Esophagus squamous epithelium (tissue), 5 donors: ENCODE results near the gene TACR2. TPM values are rescaled to one million over a fixed set of nuclear protein-coding genes. Genes with fewer than 3 reads are reported as not detected.

Experiments used
- DNase-seq: peaks from one replicate; lab custom pipeline; 2025; lab: John Stamatoyannopoulos, UW
- H3K27ac ChIP-seq, 4 donors: fragments of 200-600 bp; sonication (generic); one replicate each; pipeline ENCODE4 v1.5.1; 2016 to 2019; ENCODE audit warnings: mild to moderate bottlenecking in 1 of 4
- H3K27me3 ChIP-seq, 4 donors: fragments of 200-600 bp; sonication (generic); 1 replicate in 3 of 4; 2 replicates in 1 of 4; pipeline versions ENCODE4 v1.5.1 to v1.6.0; 2017 to 2021; ENCODE audit warnings: antibody characterized with exemption in 1 of 4
- H3K36me3 ChIP-seq, 3 donors: fragments of 200-600 bp; sonication (generic); one replicate each; pipeline ENCODE4 v1.5.1; 2016 to 2019
- H3K4me1 ChIP-seq, 3 donors: fragments of 200-600 bp; sonication (generic); one replicate each; pipeline ENCODE4 v1.5.1; 2017 to 2019
- H3K4me3 ChIP-seq, 4 donors: fragments of 200-600 bp; sonication (generic); 1 replicate in 3 of 4; 2 replicates in 1 of 4; pipeline ENCODE4 v1.5.1; 2016 to 2019; ENCODE audit warnings: mild to moderate bottlenecking in 2 of 4, moderate library complexity in 1 of 4
- H3K9me3 ChIP-seq, 3 donors: fragments of 200-600 bp; sonication (generic); one replicate each; pipeline ENCODE4 v1.5.1; 2016 to 2019
- POLR2A ChIP-seq, 4 donors: fragments of 450-650 bp; IDR thresholded peaks; one replicate each; pipeline ENCODE4 v1.6.1; 2017; ENCODE audit warnings: antibody characterized with exemption in 4 of 4, mild to moderate bottlenecking in 4 of 4, moderate library complexity in 3 of 4
- WGBS, 2 donors: methylation state at CpG; one replicate each; pipeline ENCODE4 v1.1.5; 2018; 5-methylcytosine and 5-hydroxymethylcytosine counted together
- intact Hi-C: fragments of 100-400 bp; cut with DNase I; formaldehyde crosslinking; loops from one replicate; pipeline ENCODE4 v1.15.0; 2022
- total RNA-seq, 4 donors: library from RNA; depleted of rRNA; stranded (reverse); fragments of >200 nt; gene quantifications; one replicate each; pipeline ENCODE4 v1.1.0, GENCODE V29; 2016
- TF ChIP-seq, protein P1 (sequence below), 6 experiments: fragments of 450-650 bp in 4 of 6; fragments of 200-600 bp in 2 of 6; sonication (generic) in 2 of 6; IDR thresholded peaks; one replicate each; pipeline ENCODE4 v1.5.1; 2016 to 2019; ENCODE audit warnings: antibody characterized with exemption in 6 of 6, mild to moderate bottlenecking in 4 of 6, moderate library complexity in 4 of 6
- donor health status: DM: yes; HTN: yes; CAD: no.

The TACR2 gene
- total RNA-seq: 10 to 100 TPM in 1 of 4 donors, 1 to 10 TPM in 2, under 1 TPM in 1; 0.72 to 24.0 (median 4.4) TPM

GRCh38 chr10:69416695-69417094 lies at the start of gene TACR2:
Gene TACR2 (minus strand): TSS chr10:69416918. CDS start chr10:69416323, 595 bp downstream.
- peaks cover 0 to 25% (median 0%) of the 10 kb centered on the region in 3 donors for H3K4me1 ChIP-seq

GRCh38 chr10:69466158-69466490 lies 49.4 kb upstream of the TACR2 start:
- Histone ChIP-seq H3K36me3 (no peaks in the 10 kb centered on the region), H3K9me3 (no peaks in the 10 kb centered on the region), H3K27me3 (no peaks in the 10 kb centered on the region), H3K4me3 (no peak overlapping the region), H3K4me1 (peaks cover 17 to 76% (median 36%) of the 10 kb centered on the region in 3 donors), H3K27ac (peak overlapping the region in 3 of 4 donors; percentile 71 to 75 (median 72))
- WGBS, 2 donors: 64 to 86% methylated on average over 1 to 2 of the region's 5 CpGs
- TF ChIP-seq, protein P1, sequence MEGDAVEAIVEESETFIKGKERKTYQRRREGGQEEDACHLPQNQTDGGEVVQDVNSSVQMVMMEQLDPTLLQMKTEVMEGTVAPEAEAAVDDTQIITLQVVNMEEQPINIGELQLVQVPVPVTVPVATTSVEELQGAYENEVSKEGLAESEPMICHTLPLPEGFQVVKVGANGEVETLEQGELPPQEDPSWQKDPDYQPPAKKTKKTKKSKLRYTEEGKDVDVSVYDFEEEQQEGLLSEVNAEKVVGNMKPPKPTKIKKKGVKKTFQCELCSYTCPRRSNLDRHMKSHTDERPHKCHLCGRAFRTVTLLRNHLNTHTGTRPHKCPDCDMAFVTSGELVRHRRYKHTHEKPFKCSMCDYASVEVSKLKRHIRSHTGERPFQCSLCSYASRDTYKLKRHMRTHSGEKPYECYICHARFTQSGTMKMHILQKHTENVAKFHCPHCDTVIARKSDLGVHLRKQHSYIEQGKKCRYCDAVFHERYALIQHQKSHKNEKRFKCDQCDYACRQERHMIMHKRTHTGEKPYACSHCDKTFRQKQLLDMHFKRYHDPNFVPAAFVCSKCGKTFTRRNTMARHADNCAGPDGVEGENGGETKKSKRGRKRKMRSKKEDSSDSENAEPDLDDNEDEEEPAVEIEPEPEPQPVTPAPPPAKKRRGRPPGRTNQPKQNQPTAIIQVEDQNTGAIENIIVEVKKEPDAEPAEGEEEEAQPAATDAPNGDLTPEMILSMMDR (IDR thresholded peaks at IDR 0.05): no peak
- TF ChIP-seq POLR2A (IDR thresholded peaks at IDR 0.05): no peak
- intact Hi-C loops: no loop called here
- DNase-seq: no peak

More at GRCh38 chr10:69416695-69417094, at the start of gene TACR2:
- peak within 1 kb of the TSS; percentile 33 to 94 (median 69) for H3K27ac ChIP-seq
- intact Hi-C loops: loop anchor here (5.0 to 10.0 kb wide), 2 partner anchors 81 to 218 kb away; partner anchors contain the start of gene FAM241B
- no peaks in the 10 kb centered on the region for H3K27me3 ChIP-seq
- 49 to 51% methylated on average over 2 to 4 of the region's 10 CpGs for WGBS, 2 donors
- no peaks in the 10 kb centered on the region for H3K36me3 ChIP-seq
- H3K9me3 ChIP-seq: no peaks in the 10 kb centered on the region
- TF ChIP-seq, protein P1 (IDR thresholded peaks at IDR 0.05): no peak
- TF ChIP-seq POLR2A (IDR thresholded peaks at IDR 0.05): peak in 2 of 4 donors; percentile 23 to 24
- peak within 1 kb of the TSS in 3 of 4 donors; percentile 23 to 58 (median 34) for H3K4me3 ChIP-seq
- DNase-seq: no peak

GRCh38 chr10:69465457-69466157 lies 48.9 kb upstream of the TACR2 start:
- peaks cover 21 to 81% (median 40%) of the 10 kb centered on the region in 3 donors for H3K4me1 ChIP-seq
- no peaks in the 10 kb centered on the region for H3K36me3 ChIP-seq
- H3K27ac ChIP-seq: peak overlapping the region; percentile 3 to 75 (median 72)
- H3K9me3 ChIP-seq: no peaks in the 10 kb centered on the region
- no peak for TF ChIP-seq POLR2A (IDR thresholded peaks at IDR 0.05)
- TF ChIP-seq, protein P1 (IDR thresholded peaks at IDR 0.05): no peak
- DNase-seq: no peak
- 38 to 69% methylated on average over 3 to 5 of the region's 9 CpGs for WGBS, 2 donors
- no peaks in the 10 kb centered on the region for H3K27me3 ChIP-seq
- intact Hi-C loops: no loop called here
- H3K4me3 ChIP-seq: no peak overlapping the region

DNA sequence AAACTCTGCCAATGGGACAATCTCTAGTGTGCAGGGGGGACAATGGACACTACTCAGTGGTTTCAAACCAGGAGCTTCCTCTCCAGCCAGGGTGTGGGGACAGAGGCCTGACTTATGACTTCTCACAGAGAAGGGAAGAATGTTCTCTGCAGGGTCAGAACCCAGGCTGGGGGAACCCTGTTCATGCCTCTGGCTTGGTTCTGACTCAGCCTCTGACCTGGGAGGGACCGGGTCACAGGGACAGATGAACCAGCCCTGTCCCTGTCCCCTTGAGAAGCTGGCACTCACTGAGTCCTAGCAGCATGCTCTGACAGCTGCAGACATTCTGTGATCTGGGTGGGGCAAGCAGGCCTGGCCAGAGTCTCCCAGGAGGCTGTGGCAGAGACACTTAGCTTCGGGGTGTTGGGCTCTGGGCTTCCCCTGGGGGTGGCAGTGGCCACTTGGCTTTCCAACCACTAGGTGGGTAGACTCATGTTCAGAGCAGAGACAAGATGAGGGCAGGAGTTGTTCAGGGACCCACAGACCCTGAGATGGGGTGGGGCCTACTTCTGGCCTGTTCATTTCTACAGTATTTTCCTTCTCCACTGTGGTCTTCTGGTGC lies 48.2 kb upstream of the TACR2 start:
- Histone ChIP-seq H3K27ac (peak overlapping the region; percentile 3 to 75 (median 72)), H3K9me3 (no peaks in the 10 kb centered on the region), H3K27me3 (no peaks in the 10 kb centered on the region), H3K36me3 (no peaks in the 10 kb centered on the region), H3K4me1 (peaks cover 21 to 88% (median 45%) of the 10 kb centered on the region in 3 donors), H3K4me3 (no peak overlapping the region)
- WGBS, 2 donors: 38% methylated on average over 2 of the region's 2 CpGs; no CpG with 5 or more reads in 1 of the 2 donors
- no peak for TF ChIP-seq POLR2A (IDR thresholded peaks at IDR 0.05)
- TF ChIP-seq, protein P1 (IDR thresholded peaks at IDR 0.05): no peak
- intact Hi-C loops: no loop called here
- no peak for DNase-seq

DNA sequence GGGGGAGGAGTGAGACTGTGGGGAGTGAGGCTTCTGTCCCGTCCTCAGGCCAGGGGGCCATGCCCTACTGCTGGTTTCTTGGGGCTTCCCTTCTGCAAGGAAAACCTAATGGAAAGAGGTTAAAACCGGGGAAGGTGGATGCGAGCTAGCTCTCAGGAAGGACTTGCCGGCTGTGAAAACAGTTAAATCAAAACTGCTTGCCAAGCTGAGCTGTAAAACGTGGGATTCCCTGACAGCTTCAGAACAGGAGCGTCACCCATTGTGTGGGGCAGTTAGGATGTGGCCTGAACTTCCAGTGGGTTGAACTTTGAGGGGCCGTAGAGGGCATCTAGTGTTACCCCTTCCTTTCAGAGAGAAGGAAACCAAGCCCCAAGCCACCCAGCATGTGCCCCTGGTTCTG lies 47.7 kb upstream of the TACR2 start:
- 48 to 60% methylated on average over 4 to 7 of the region's 7 CpGs for WGBS, 2 donors
- H3K4me3 ChIP-seq: no peak overlapping the region
- peaks cover 21 to 93% (median 48%) of the 10 kb centered on the region in 3 donors for H3K4me1 ChIP-seq
- intact Hi-C loops: no loop called here
- H3K36me3 ChIP-seq: no peaks in the 10 kb centered on the region
- TF ChIP-seq, protein P1 (IDR thresholded peaks at IDR 0.05): no peak
- no peak for TF ChIP-seq POLR2A (IDR thresholded peaks at IDR 0.05)
- no peaks in the 10 kb centered on the region for H3K27me3 ChIP-seq
- H3K9me3 ChIP-seq: no peaks in the 10 kb centered on the region
- H3K27ac ChIP-seq: peak overlapping the region; percentile 3 to 75 (median 72)
- no peak for DNase-seq
